Mucosa of descending colon (tissue), 3 donors: ENCODE data around the gene CD300LF. TPM values are rescaled to one million over a fixed set of nuclear protein-coding genes. Genes with fewer than 3 reads are reported as not detected.

ENCODE experiments used
- ATAC-seq: fragments of 200-7000 bp; cut with Tn5 transposase; one replicate; pipeline ENCODE4 v1.9.1; 2020; ENCODE audit warnings: mild to moderate bottlenecking, moderate library complexity
- DNase-seq, 3 donors: peaks; one replicate each; pipeline ENCODE4 v3.0.0-alpha.2; 2020
- H3K36me3 ChIP-seq: fragments of 200-600 bp; one replicate; pipeline ENCODE4 v1.8.0; 2021; ENCODE audit warnings: low read depth, mild to moderate bottlenecking
- H3K4me1 ChIP-seq: fragments of 200-600 bp; one replicate; pipeline ENCODE4 v1.8.0; 2021; ENCODE audit warnings: low read depth, mild to moderate bottlenecking
- H3K4me3 ChIP-seq: fragments of 200-600 bp; one replicate; pipeline ENCODE4 v1.8.0; 2021; ENCODE audit warnings: mild to moderate bottlenecking
- H3K9me3 ChIP-seq: fragments of 200-600 bp; one replicate; pipeline ENCODE4 v1.8.0; 2021; ENCODE audit warnings: mild to moderate bottlenecking
- CTCF ChIP-seq: fragments of 200-600 bp; IDR thresholded peaks from one replicate; pipeline ENCODE4 v1.8.0; 2022; ENCODE audit warnings: antibody characterized with exemption, mild to moderate bottlenecking
- intact Hi-C, 2 donors: fragments of 100-400 bp; cut with DNase I in 1 of 2; cut with micrococcal nuclease in 1 of 2; formaldehyde crosslinking; loops; one replicate each; pipeline versions ENCODE4 v1.11.0 to v1.11.1; 2022; cut with DNase I, micrococcal nuclease
- total RNA-seq, 3 donors: library from RNA; stranded (reverse); fragmentation: NEBNext Ultra II Directional in 2 of 3; extraction: Animal tissue kit (Norgen Biotek cat#: 25700) in 2 of 3; gene quantifications; one replicate each; pipeline versions ENCODE4 v1.2.1 to v1.2.4, GENCODE V29; 2021 to 2023
- donor health status: DM: no; HTN: no; CAD: no; lungs with moderate emphysema.
- donor health status: DM: no; HTN: no; CAD: no.
- donor health status: DM: no; HTN: yes; CAD: no.

Gene CD300LF
- total RNA-seq, 3 donors from 2014 or later = 2.0 TPM

- Histone ChIP-seq H3K4me1 (peaks cover 3% of the 10 kb centered on the region), H3K9me3 (no peaks in the 10 kb centered on the region), H3K36me3 (no peaks in the 10 kb centered on the region), H3K4me3 (no peak overlapping the region)
- no peak for ATAC-seq
- intact Hi-C loops = no loop called here
- DNase-seq = no peak
- no peak for TF ChIP-seq CTCF
These were observed 52.8 kb downstream of the CD300LF start for GRCh38 chr17:74659889-74660288.

- no peak for TF ChIP-seq CTCF
- intact Hi-C loops = no loop called here
- Histone ChIP-seq H3K9me3 (no peaks in the 10 kb centered on the region), H3K4me1 (no peaks in the 10 kb centered on the region), H3K36me3 (no peaks in the 10 kb centered on the region), H3K4me3 (no peak overlapping the region)
- ATAC-seq (no peak), DNase-seq (no peak)
These were observed 54.1 kb downstream of the CD300LF start for GRCh38 chr17:74658620-74659019.

GRCh38 chr17:74654742-74655141 is 58.0 kb downstream of the CD300LF start:
- H3K4me1 ChIP-seq = no peaks in the 10 kb centered on the region
- no peaks in the 10 kb centered on the region for H3K9me3 ChIP-seq
- H3K4me3 ChIP-seq = no peak overlapping the region
- no peak for DNase-seq
- no peak for TF ChIP-seq CTCF
- intact Hi-C loops = no loop called here
- no peak for ATAC-seq
- H3K36me3 ChIP-seq = no peaks in the 10 kb centered on the region

- ATAC-seq (no peak), DNase-seq (no peak)
- Histone ChIP-seq H3K36me3 (no peaks in the 10 kb centered on the region), H3K9me3 (no peaks in the 10 kb centered on the region), H3K4me1 (no peaks in the 10 kb centered on the region), H3K4me3 (no peak overlapping the region)
- intact Hi-C loops = no loop called here
- no peak for TF ChIP-seq CTCF
These were observed 60.7 kb downstream of the CD300LF start for GRCh38 chr17:74652020-74652419.

- TF ChIP-seq CTCF = no peak
- H3K36me3 ChIP-seq = no peaks in the 10 kb centered on the region
- ATAC-seq = no peak
- H3K4me3 ChIP-seq = no peak overlapping the region
- H3K4me1 ChIP-seq = no peaks in the 10 kb centered on the region
- no peaks in the 10 kb centered on the region for H3K9me3 ChIP-seq
- intact Hi-C loops = no loop called here
- no peak for DNase-seq
These were observed 62.8 kb downstream of the CD300LF start for GRCh38 chr17:74649909-74650308.
